Central memory CD8-positive, alpha-beta T cell (primary cell): Measurements from ENCODE around the gene ANAPC10.
"Not testable (repeated sequence)": the region's sequence is repeated elsewhere in the genome, so short reads cannot be mapped to it uniquely, and the experiment has no call there.

Experiments used
- ATAC-seq: fragments of 150-1000 bp; cut with Tn5 transposase; replicated peaks from 2 replicates; pipeline ENCODE4 v1.10.0; 2022; ENCODE audit warnings: mild to moderate bottlenecking, moderate FRiP score, moderate number of reproducible peaks; ENCODE audit not compliant: poor library complexity, severe bottlenecking; ENCODE audit errors: extremely low read depth
- DNase-seq, 2 donors: peaks; one replicate each; pipeline ENCODE4 v3.0.0; 2021; ENCODE audit warnings: low spot score in 2 of 2
- H3K27ac Mint-ChIP-seq: one replicate; pipeline ENCODE4 v1.8.0; 2022; ENCODE audit warnings: low read depth, mild to moderate bottlenecking, moderate library complexity, mixed read lengths
- H3K27me3 Mint-ChIP-seq: one replicate; pipeline ENCODE4 v1.8.0; 2022; ENCODE audit warnings: mixed read lengths
- H3K36me3 Mint-ChIP-seq: one replicate; pipeline ENCODE4 v1.8.0; 2022; ENCODE audit warnings: mild to moderate bottlenecking, moderate library complexity, mixed read lengths; ENCODE audit not compliant: insufficient read depth
- H3K4me1 Mint-ChIP-seq: one replicate; pipeline ENCODE4 v1.8.0; 2022; ENCODE audit warnings: mixed read lengths
- H3K4me3 Mint-ChIP-seq: one replicate; pipeline ENCODE4 v1.8.0; 2022; ENCODE audit warnings: mild to moderate bottlenecking, moderate library complexity, mixed read lengths
- H3K9me3 Mint-ChIP-seq: one replicate; pipeline ENCODE4 v1.8.0; 2022; ENCODE audit warnings: mixed read lengths

Gene ANAPC10

GRCh38 chr4:145035494-145036136, 62.4 kb downstream of the ANAPC10 start:
- H3K4me3 Mint-ChIP-seq: no peak overlapping the region
- no peaks in the 10 kb centered on the region for H3K27me3 Mint-ChIP-seq
- DNase-seq (no peak), ATAC-seq (no peak)
- peaks cover 5% of the 10 kb centered on the region for H3K36me3 Mint-ChIP-seq
- H3K4me1 Mint-ChIP-seq: no peaks in the 10 kb centered on the region
- H3K9me3 Mint-ChIP-seq: no peaks in the 10 kb centered on the region
- no peak overlapping the region for H3K27ac Mint-ChIP-seq

GRCh38 chr4:145034727-145035211, 63.2 kb downstream of the ANAPC10 start:
- H3K27me3 Mint-ChIP-seq: no peaks in the 10 kb centered on the region
- DNase-seq: no peak
- no peak overlapping the region for H3K27ac Mint-ChIP-seq
- no peak for ATAC-seq
- H3K36me3 Mint-ChIP-seq: peaks cover 5% of the 10 kb centered on the region
- no peak overlapping the region for H3K4me3 Mint-ChIP-seq
- no peaks in the 10 kb centered on the region for H3K9me3 Mint-ChIP-seq
- no peaks in the 10 kb centered on the region for H3K4me1 Mint-ChIP-seq

- H3K27ac Mint-ChIP-seq: peak overlapping the region; percentile 84
- peak overlapping the region; percentile 39 for H3K4me3 Mint-ChIP-seq
- H3K36me3 Mint-ChIP-seq: peaks cover 1% of the 10 kb centered on the region
- H3K9me3 Mint-ChIP-seq: peaks cover 5% of the 10 kb centered on the region
- DNase-seq: no peak
- ATAC-seq: peak; percentile 36
- peaks cover 51% of the 10 kb centered on the region for H3K4me1 Mint-ChIP-seq
- H3K27me3 Mint-ChIP-seq: no peaks in the 10 kb centered on the region
Observed at GRCh38 chr4:145019346-145019745, 78.7 kb downstream of the ANAPC10 start.

GRCh38 chr4:145014365-145014764, 83.6 kb downstream of the ANAPC10 start:
- DNase-seq: no peak
- Mint-ChIP-seq H3K27ac (peak overlapping the region; percentile 42), H3K27me3 (no peaks in the 10 kb centered on the region), H3K4me3 (no peak overlapping the region), H3K4me1 (peaks cover 37% of the 10 kb centered on the region), H3K9me3 (no peaks in the 10 kb centered on the region), H3K36me3 (peaks cover 3% of the 10 kb centered on the region)
- ATAC-seq: no peak

GRCh38 chr4:145012841-145013240, 85.2 kb downstream of the ANAPC10 start:
- Mint-ChIP-seq H3K27ac (peak overlapping the region; percentile 42), H3K4me3 (no peak overlapping the region), H3K4me1 (peaks cover 48% of the 10 kb centered on the region), H3K36me3 (peaks cover 2% of the 10 kb centered on the region), H3K27me3 (no peaks in the 10 kb centered on the region), H3K9me3 (no peaks in the 10 kb centered on the region)
- no peak for DNase-seq
- no peak for ATAC-seq

- Mint-ChIP-seq H3K36me3 (peaks cover 2% of the 10 kb centered on the region), H3K9me3 (no peaks in the 10 kb centered on the region), H3K4me1 (peaks cover 55% of the 10 kb centered on the region), H3K4me3 (no peak overlapping the region), H3K27ac (no peak overlapping the region), H3K27me3 (no peaks in the 10 kb centered on the region)
- no peak for DNase-seq
- no peak for ATAC-seq
Observed at GRCh38 chr4:145011636-145012035, 86.4 kb downstream of the ANAPC10 start.

- peaks cover 47% of the 10 kb centered on the region for H3K4me1 Mint-ChIP-seq
- DNase-seq, H3K9me3 Mint-ChIP-seq, ATAC-seq, H3K27ac Mint-ChIP-seq, H3K36me3 Mint-ChIP-seq, H3K4me3 Mint-ChIP-seq, H3K27me3 Mint-ChIP-seq: not testable (repeated sequence)
Observed at GRCh38 chr4:145010315-145010714, 87.7 kb downstream of the ANAPC10 start.

- Mint-ChIP-seq H3K4me3 (no peak overlapping the region), H3K36me3 (no peaks in the 10 kb centered on the region), H3K9me3 (no peaks in the 10 kb centered on the region), H3K4me1 (peaks cover 29% of the 10 kb centered on the region), H3K27ac (peak overlapping the region; percentile 30), H3K27me3 (no peaks in the 10 kb centered on the region)
- no peak for ATAC-seq
- DNase-seq: no peak
Observed at GRCh38 chr4:145003675-145004074, 94.3 kb downstream of the ANAPC10 start.

- DNase-seq: no peak
- peaks cover 27% of the 10 kb centered on the region for H3K4me1 Mint-ChIP-seq
- peaks cover 2% of the 10 kb centered on the region for H3K36me3 Mint-ChIP-seq
- H3K9me3 Mint-ChIP-seq: no peaks in the 10 kb centered on the region
- no peak overlapping the region for H3K4me3 Mint-ChIP-seq
- H3K27ac Mint-ChIP-seq: no peak overlapping the region
- H3K27me3 Mint-ChIP-seq: no peaks in the 10 kb centered on the region
- ATAC-seq: no peak
Observed at GRCh38 chr4:145001635-145002034, 96.4 kb downstream of the ANAPC10 start.

GRCh38 chr4:145000656-145001055, 97.3 kb downstream of the ANAPC10 start:
- H3K4me3 Mint-ChIP-seq, H3K27me3 Mint-ChIP-seq, H3K27ac Mint-ChIP-seq, H3K36me3 Mint-ChIP-seq, DNase-seq, H3K9me3 Mint-ChIP-seq, ATAC-seq: not testable (repeated sequence)
- H3K4me1 Mint-ChIP-seq: peaks cover 32% of the 10 kb centered on the region

GRCh38 chr4:144989306-144989705, 108.7 kb downstream of the ANAPC10 start:
- no peak for DNase-seq

GRCh38 chr4:144985531-144985930, 112.5 kb downstream of the ANAPC10 start:
- Mint-ChIP-seq H3K9me3 (peaks cover 6% of the 10 kb centered on the region), H3K36me3 (no peaks in the 10 kb centered on the region)
- no peak for ATAC-seq

More at GRCh38 chr4:144989306-144989705, 108.7 kb downstream of the ANAPC10 start:
- Mint-ChIP-seq H3K4me3 (no peak overlapping the region), H3K36me3 (peaks cover 5% of the 10 kb centered on the region), H3K27ac (no peak overlapping the region), H3K4me1 (no peaks in the 10 kb centered on the region), H3K9me3 (no peaks in the 10 kb centered on the region), H3K27me3 (no peaks in the 10 kb centered on the region)
- ATAC-seq: no peak

GRCh38 chr4:144985014-144985413, 113.0 kb downstream of the ANAPC10 start:
- Mint-ChIP-seq H3K27ac (no peak overlapping the region), H3K27me3 (no peaks in the 10 kb centered on the region), H3K4me3 (no peak overlapping the region), H3K36me3 (no peaks in the 10 kb centered on the region), H3K9me3 (peaks cover 6% of the 10 kb centered on the region), H3K4me1 (no peaks in the 10 kb centered on the region)
- ATAC-seq: no peak
- no peak for DNase-seq

More at GRCh38 chr4:144985531-144985930, 112.5 kb downstream of the ANAPC10 start:
- no peak for DNase-seq
- no peaks in the 10 kb centered on the region for H3K27me3 Mint-ChIP-seq
- H3K4me3 Mint-ChIP-seq: no peak overlapping the region
- H3K27ac Mint-ChIP-seq: no peak overlapping the region
- H3K4me1 Mint-ChIP-seq: no peaks in the 10 kb centered on the region
